Activated CD4-positive, alpha-beta T cell treated with anti-CD3 and anti-CD28 coated beads, Interleukin-2, amount 50 U/mL, for 1 hour (primary cell): ENCODE measurements around the gene CCDC69.
"Not testable (repeated sequence)": the region's sequence is repeated elsewhere in the genome, so short reads cannot be mapped to it uniquely, and the experiment has no call there.

Source experiments
- DNase-seq: peaks from one replicate; pipeline ENCODE4 v3.0.0-alpha.2; 2020

The CCDC69 gene

GRCh38 chr5:151223447-151224264 is at the start of gene CCDC69:
TSS of gene CCDC69 (minus strand) at chr5:151224092. CDS start at chr5:151223970, 122 bp downstream.
- DNase-seq = peak; percentile 48

GRCh38 chr5:151271336-151271735 is 47.4 kb upstream of the CCDC69 start:
- DNase-seq = no peak

- DNase-seq = no peak
These were observed 46.7 kb upstream of the CCDC69 start for GRCh38 chr5:151270599-151270998.

- DNase-seq = no peak
These were observed 43.8 kb upstream of the CCDC69 start for GRCh38 chr5:151267491-151268260.

GRCh38 chr5:151264113-151264512 is 40.2 kb upstream of the CCDC69 start:
- DNase-seq = no peak

- no peak for DNase-seq
These were observed 38.6 kb upstream of the CCDC69 start for GRCh38 chr5:151262532-151262931.

GRCh38 chr5:151259931-151260330 is 36.0 kb upstream of the CCDC69 start:
- no peak for DNase-seq

- DNase-seq = no peak
These were observed 34.9 kb upstream of the CCDC69 start for GRCh38 chr5:151258816-151259215.

- DNase-seq = no peak
These were observed 34.3 kb upstream of the CCDC69 start for GRCh38 chr5:151258201-151258611.

- DNase-seq = no peak
These were observed 33.9 kb upstream of the CCDC69 start for GRCh38 chr5:151257731-151258181.

- no peak for DNase-seq
These were observed 31.9 kb upstream of the CCDC69 start for GRCh38 chr5:151255621-151256286.

GRCh38 chr5:151254990-151255389 is 31.1 kb upstream of the CCDC69 start:
- DNase-seq = not testable (repeated sequence)

GRCh38 chr5:151254556-151254955 is 30.7 kb upstream of the CCDC69 start:
- no peak for DNase-seq

- DNase-seq = no peak
These were observed 29.7 kb upstream of the CCDC69 start for GRCh38 chr5:151253605-151253950.

GRCh38 chr5:151252762-151253604 is 29.1 kb upstream of the CCDC69 start, which contains the start of gene GM2A:
TSS of gene GM2A (plus strand) at chr5:151253185. CDS start at chr5:151253217, 32 bp downstream.
- DNase-seq = peak; percentile 97

GRCh38 chr5:151251621-151252020 is 27.7 kb upstream of the CCDC69 start:
- DNase-seq = no peak

- DNase-seq = peak; percentile 15
These were observed 27.2 kb upstream of the CCDC69 start for GRCh38 chr5:151251001-151251551.

GRCh38 chr5:151250346-151251000 is 26.6 kb upstream of the CCDC69 start:
- no peak for DNase-seq

GRCh38 chr5:151249281-151249680 is 25.4 kb upstream of the CCDC69 start:
- DNase-seq = no peak

- DNase-seq = no peak
These were observed 24.8 kb upstream of the CCDC69 start for GRCh38 chr5:151248651-151249050.

- no peak for DNase-seq
These were observed 21.9 kb upstream of the CCDC69 start for GRCh38 chr5:151245680-151246219.
